T-helper 1 cell (primary cell): Measurements from ENCODE around the gene RSPH1.

Source experiments
- DNase-seq, 5 donors: peaks; one replicate each; pipeline ENCODE4 v3.0.0-alpha.2; 2012 to 2020

Gene RSPH1

DNA sequence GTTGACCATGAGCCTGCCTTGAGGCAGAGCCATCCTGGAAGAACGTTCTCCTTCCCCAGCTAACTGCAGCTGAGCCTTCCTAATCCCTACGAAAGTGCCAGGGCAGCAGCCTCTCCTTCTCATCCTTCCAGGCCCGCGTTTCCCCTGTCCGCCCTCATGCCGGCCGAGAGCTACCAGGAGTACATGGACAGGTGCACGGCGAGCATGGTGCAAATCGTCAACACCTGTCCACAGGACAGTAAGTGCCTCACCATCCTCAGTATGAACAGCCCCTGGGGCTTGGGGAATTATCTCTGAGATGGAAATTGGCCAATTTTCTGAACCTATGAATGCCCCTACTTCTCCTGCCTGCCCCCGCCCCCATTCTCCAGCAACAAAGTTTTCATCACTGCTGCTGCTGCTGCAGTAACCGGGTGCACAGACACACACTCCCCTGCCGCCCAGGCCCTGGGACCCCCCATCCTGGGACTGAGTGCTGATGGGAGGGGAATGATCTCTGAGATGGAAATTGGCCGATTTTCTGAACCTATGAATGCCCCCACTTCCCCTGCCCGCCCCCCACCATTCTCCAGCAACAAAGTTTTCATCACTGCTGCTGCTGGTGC lies 52.7 kb downstream of the RSPH1 start:
- no peak for DNase-seq

DNA sequence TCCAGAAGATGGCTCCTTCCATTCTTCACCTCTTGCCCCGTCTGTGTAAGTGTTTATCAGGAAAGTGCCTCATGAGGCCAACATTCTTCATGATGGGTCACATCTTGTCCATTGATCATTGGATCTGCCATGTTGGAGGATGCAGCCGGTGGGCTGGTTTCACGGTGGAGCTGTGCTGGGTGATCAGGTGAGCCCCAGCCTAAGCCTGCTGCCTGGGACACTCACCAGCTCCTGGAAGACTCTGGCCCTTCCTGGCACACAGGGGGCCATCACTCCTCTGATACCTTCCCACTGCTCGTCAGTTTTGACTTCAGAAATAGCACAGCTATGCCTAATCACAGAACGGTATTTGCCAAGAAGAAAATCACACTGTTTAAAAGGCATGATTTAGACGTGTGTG lies 54.1 kb downstream of the RSPH1 start:
- DNase-seq: no peak

- DNase-seq: no peak
These were observed 55.7 kb downstream of the RSPH1 start for GRCh38 chr21:42440187-42440792.

- DNase-seq: peak in 1 of 5 donors; percentile 23
These were observed 56.5 kb downstream of the RSPH1 start for GRCh38 chr21:42439284-42440186.

- no peak for DNase-seq
These were observed 57.5 kb downstream of the RSPH1 start for GRCh38 chr21:42438316-42439205.

GRCh38 chr21:42437786-42438185 lies 58.2 kb downstream of the RSPH1 start:
- no peak for DNase-seq

GRCh38 chr21:42436914-42437313 lies 59.1 kb downstream of the RSPH1 start:
- DNase-seq: no peak

GRCh38 chr21:42435833-42436232 lies 60.2 kb downstream of the RSPH1 start:
- DNase-seq: no peak

GRCh38 chr21:42435401-42435800 lies 60.6 kb downstream of the RSPH1 start:
- DNase-seq: no peak

- no peak for DNase-seq
These were observed 61.1 kb downstream of the RSPH1 start for GRCh38 chr21:42434884-42435283.

DNA sequence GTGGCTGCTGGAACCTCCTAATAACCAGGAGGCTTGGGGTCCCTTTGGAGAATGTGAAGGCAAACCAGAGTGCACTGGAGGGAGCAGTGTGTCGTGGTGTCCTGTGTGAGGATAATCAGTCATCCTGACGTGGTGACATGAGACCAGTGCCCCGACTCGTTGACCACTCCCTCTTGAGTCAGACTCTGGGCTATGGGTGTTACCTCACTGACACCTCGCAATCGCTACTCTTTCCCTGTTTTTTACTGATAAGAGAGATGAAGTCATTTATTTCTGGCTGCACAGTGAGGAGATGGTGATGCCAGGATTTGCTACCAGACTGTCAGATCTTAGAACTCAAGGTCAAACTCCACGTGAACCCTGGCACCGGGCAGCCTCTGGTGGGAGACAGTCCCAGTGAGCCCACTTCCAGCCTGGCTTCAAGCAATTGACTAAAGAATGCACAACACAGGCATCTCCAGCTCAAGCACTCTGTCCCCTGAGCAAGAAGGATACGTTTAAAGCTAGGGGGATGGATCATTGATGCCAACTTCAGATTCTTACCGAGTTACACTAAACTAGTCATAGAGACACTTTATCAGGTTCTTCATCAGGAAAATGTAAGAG lies 62.0 kb downstream of the RSPH1 start:
- no peak for DNase-seq

- no peak for DNase-seq
These were observed 63.3 kb downstream of the RSPH1 start for GRCh38 chr21:42432695-42433094.

- DNase-seq: no peak
These were observed 64.8 kb downstream of the RSPH1 start for GRCh38 chr21:42431196-42431595.

- no peak for DNase-seq
These were observed 65.5 kb downstream of the RSPH1 start for GRCh38 chr21:42430521-42430920.

DNA sequence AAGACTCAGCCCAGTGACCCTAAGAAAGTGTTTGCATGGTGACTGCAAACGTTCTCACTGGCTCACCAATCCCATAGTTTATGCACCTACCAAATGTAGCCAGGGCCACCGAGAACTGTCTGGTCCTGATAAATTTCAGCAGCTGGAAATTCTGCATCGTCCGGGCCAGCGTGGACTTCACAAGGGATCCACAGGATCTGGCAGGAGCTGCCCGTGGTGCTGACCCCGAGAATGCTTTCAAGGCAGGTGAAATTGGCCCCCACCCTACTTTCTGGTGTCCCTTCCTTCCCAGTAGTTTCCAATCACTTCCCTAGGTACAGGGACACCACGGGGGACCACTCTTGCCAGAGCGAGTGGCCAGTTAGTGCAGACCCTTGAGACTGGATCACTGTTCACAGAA lies 66.2 kb downstream of the RSPH1 start:
- no peak for DNase-seq

DNA sequence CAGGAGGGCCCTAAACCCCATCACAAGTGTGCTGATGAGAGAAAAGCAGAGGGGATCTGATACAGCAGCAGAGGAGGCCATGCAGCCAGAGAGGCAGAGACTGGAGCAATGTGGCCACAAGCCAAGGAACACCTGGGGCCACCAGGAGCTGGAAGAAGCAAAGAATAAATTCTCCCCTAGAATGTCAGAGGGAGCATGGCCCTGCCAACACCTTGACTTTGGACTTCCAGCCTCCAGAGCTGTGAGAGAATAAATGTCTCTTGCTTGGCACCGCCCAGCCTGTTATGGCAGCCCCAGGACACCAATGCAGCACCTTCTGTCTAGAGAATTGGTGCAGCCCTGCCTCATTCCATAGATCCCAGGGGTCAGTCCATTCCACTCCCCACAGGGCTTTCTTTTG lies 67.0 kb downstream of the RSPH1 start:
- DNase-seq: no peak

DNA sequence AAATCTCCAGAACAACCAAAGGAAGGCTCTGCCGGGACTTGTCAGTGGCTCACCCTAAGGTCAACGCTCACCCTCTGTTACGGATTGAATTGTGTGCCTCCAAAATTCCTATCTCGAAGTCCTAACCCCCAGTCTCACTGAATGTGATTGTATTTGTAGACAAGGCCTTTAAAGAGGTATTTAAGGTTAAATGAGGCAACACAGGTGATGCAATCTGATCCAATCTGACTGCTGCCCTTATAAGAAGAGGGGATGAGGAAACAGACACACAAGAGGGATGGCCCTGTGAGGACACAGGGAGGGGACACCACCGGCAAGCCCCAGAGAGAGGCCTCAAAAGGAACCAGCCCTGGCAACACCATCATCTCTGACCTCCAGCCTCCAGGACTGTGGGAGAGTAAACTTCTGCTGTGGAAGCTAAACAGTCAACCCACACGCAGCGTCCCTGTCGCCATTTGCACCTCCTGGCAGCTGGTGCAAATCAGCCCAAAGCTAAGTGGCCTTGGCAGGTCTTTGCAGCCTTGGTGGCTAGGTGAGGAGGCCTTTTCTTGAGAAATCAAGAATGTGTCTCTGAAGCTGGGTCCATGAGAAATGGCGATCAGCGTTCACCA lies 68.1 kb downstream of the RSPH1 start:
- DNase-seq: no peak

GRCh38 chr21:42426876-42427480 lies 69.0 kb downstream of the RSPH1 start:
- DNase-seq: no peak

DNA sequence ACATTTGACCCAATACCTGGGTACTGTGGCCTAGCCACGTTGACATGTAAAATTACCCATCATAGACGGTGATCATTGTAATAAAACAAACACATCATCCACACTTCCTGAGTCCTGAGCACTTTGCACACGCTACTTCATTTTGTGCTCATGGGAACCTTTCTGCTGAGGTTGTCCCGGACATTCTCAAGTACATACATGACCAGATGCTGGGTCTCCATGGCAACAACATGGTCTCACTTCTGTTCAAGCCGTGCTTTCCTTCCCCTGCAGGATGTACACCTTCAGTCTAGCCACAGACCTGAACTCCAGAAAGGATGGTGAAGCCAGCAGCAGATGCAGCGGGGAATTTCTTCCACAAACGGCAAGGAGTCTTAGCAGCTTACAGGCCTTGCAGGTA lies 69.6 kb downstream of the RSPH1 start:
- no peak for DNase-seq

DNA sequence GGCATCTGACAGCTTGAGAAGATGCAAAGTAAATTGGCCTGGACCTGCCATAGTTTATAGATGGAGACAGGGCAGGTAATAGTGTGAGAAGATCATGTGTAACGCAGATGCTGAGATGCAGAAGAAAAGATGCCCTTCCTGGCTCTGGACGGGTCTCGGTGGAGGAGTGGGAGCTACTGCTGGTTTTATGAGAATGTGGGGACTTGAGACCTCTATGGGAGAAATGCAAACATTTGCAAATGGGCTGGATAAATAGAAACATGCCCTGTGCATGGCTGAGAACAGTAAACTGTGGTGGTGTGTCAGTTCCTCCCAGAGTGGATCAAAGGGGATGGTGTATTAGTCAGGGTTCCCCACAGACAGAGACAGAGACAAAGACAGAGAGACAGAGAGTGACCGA lies 70.4 kb downstream of the RSPH1 start:
- DNase-seq: peak in 1 of 5 donors; percentile 55

- DNase-seq: peak; percentile 54 to 91 (median 68)
These were observed 71.0 kb downstream of the RSPH1 start for GRCh38 chr21:42424914-42425541.
